IPS-15b (cell line): ENCODE measurements around the gene TCF7L1.
A peak's percentile ranks its signal among the peaks of the same experiment; 100 is the strongest.
"Not testable (repeated sequence)": the region's sequence is repeated elsewhere in the genome, so short reads cannot be mapped to it uniquely, and the experiment has no call there.

ENCODE experiments used
- H3K27me3 ChIP-seq: one replicate; pipeline ENCODE4 v1.6.1; 2013; ENCODE audit warnings: low read length; ENCODE audit not compliant: control insufficient read depth, insufficient read depth
- H3K36me3 ChIP-seq: one replicate; pipeline ENCODE4 v1.6.1; 2013; ENCODE audit warnings: low read length; ENCODE audit not compliant: control insufficient read depth, insufficient read depth
- H3K4me1 ChIP-seq: one replicate; pipeline ENCODE4 v1.6.1; 2013; ENCODE audit warnings: mild to moderate bottlenecking, low read length; ENCODE audit not compliant: control insufficient read depth, insufficient read depth
- H3K4me3 ChIP-seq: one replicate; pipeline ENCODE4 v1.5.1; 2013; ENCODE audit warnings: low read depth, low read length
- H3K9ac ChIP-seq: one replicate; pipeline ENCODE4 v1.6.1; 2013; ENCODE audit warnings: low read depth, mild to moderate bottlenecking, low read length
- H3K9me3 ChIP-seq: one replicate; pipeline ENCODE4 v1.6.1; 2013; ENCODE audit warnings: mild to moderate bottlenecking, low read length; ENCODE audit not compliant: control insufficient read depth, insufficient read depth

The TCF7L1 gene

DNA sequence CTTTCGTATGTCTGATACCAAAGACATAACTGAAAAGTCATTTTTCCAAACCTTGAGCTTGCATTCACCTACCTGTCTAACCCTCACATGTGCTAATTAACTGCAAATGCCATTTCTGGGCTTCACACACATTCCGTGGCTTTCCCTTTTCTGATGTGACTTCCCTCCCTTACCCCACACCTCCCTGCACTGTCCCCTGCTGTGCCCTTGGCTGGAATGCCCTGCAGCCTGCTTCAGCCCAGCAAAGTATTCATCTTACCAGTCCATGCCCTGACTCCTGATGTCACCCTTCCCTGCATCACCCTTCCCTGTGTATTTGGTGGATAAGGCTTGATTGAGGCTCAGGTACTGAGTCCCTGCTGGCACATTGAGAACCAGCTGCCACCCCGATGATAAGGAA is 209.0 kb downstream of the TCF7L1 start:
- no peak overlapping the region for H3K4me3 ChIP-seq
- peaks cover 9% of the 10 kb centered on the region for H3K36me3 ChIP-seq
- H3K4me1 ChIP-seq, result no peaks in the 10 kb centered on the region
- no peaks in the 10 kb centered on the region for H3K27me3 ChIP-seq
- no peaks in the 10 kb centered on the region for H3K9me3 ChIP-seq
- H3K9ac ChIP-seq, result no peak overlapping the region

DNA sequence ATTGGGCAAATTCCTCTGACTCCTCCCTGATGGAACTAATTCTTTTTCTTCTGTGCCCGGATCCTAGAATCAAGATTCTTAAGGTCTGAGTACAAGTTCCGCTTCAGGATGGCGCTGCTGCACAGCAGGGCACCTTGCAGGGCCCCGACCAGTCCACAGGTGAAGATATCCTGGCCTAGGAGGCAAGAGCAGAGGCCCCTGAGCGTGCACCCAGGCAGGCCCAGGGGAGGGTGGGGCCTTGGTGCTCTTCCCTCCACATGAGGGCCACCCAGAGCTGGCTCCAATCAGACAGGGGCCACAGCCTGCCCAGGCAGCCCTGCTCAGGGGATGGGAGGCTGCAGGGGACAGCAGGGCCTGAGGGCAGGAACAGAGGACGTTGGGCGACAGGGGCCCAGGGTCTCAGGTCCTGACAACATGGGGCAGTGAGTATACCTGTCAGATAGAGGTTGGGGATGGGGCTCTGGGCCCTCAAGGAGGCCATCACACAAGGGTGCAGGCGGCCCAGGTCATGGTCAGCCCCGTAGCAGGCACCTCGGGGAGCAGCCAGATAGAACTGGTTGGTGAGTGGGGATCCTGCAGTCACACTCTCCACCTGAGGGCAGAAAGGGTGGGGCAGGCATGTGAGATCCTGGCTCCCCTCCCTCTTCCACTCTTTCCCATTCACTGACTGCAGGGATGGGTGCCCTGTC is 210.2 kb downstream of the TCF7L1 start:
- not testable (repeated sequence) for H3K27me3 ChIP-seq, H3K4me3 ChIP-seq, H3K4me1 ChIP-seq, H3K36me3 ChIP-seq, H3K9me3 ChIP-seq, H3K9ac ChIP-seq

- H3K36me3 ChIP-seq, result peaks cover 9% of the 10 kb centered on the region
Observed at GRCh38 chr2:85344356-85344954, 211.3 kb downstream of the TCF7L1 start.

DNA sequence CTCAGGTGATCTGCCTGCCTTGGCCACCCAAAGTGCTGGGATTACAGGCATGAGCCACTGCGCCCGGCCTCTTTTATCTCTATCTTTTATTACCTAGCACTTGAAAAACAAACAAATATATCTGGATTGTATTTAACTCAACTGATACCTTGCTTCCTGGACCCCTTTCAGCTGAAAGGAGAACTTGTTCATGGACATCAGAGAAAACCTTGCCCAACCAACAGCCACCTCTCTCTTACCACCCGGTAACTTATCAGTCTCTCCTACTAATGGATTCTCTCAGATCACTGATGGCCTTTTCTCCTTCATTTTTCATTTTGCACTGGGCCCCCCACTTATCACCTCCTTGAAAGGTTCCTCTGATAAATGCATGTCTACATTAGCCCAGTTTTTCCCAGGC is 214.4 kb downstream of the TCF7L1 start:
- Histone ChIP-seq H3K9me3 (no peaks in the 10 kb centered on the region), H3K9ac (no peak overlapping the region), H3K4me1 (no peaks in the 10 kb centered on the region), H3K36me3 (peaks cover 17% of the 10 kb centered on the region), H3K27me3 (no peaks in the 10 kb centered on the region), H3K4me3 (no peak overlapping the region)

More at GRCh38 chr2:85344356-85344954, 211.3 kb downstream of the TCF7L1 start:
- Histone ChIP-seq H3K9ac (no peak overlapping the region), H3K4me3 (no peak overlapping the region), H3K27me3 (no peaks in the 10 kb centered on the region), H3K9me3 (no peaks in the 10 kb centered on the region), H3K4me1 (no peaks in the 10 kb centered on the region)

DNA sequence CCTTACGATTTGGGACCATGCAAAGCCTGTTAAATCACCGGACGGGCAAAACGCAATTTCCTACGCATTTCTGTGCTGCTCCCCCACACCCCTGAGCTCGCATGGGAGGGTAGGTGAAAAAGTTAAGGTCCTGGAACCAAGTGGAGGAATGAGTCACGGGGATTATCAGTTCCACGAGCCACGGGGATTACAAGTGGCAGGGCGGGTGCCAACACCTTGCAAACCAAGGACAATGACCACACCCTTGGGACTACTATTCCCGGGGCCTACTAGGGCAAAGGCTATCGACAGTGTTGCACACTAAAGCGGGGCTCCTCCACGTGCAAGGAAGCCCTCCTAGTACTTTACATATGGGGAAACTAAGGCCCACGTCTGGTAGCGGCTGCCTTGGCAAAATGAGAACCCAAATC is 220.7 kb downstream of the TCF7L1 start:
- Histone ChIP-seq H3K4me1 (no peaks in the 10 kb centered on the region), H3K36me3 (peaks cover 11% of the 10 kb centered on the region), H3K9ac (peak overlapping the region; percentile 79), H3K9me3 (no peaks in the 10 kb centered on the region), H3K4me3 (peak overlapping the region; percentile 100), H3K27me3 (no peaks in the 10 kb centered on the region)

DNA sequence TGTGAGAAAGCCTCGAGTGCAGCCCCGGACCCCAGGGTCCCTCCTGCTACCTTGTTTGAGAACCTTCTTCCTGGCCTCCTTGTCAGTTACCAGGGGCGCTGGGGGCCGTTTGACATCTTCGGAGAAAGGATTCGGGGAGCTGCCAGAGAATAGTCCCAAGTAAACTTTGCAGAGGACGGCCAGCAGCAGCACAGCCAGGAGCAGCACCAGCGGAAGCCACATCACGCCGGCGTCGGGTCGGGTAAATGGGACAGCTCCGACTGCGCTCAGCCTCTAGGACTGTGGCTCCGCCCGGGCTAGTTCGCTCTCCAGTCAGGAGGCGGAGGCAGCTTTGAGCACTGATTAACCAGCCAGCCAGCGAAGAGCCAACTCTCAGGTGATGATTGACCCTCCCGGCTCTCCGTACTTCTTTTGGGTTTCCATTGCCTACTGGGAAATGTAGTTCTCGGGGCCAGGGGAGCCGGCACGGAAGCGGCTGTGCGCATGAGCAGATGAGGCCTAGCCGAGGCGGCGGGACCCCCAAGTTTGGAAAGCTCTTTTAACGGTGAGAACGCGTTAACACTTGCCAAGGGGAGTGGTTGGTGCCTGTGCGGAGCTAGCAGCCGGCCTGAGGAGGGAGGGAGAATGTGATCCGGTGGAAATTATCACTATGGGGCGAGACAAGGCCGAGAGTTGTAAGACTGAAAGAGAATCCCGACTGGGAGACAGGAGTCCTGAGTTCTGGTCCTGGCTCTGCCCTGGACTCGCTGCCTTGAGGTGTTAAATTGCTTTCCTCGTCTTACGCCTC is 221.3 kb downstream of the TCF7L1 start, which contains the start of the genes ELMOD3 and RETSAT:
Gene ELMOD3, plus strand, starts transcription at position 484 of the 787 bp plus-strand sequence. CDS start 2,430 bp downstream, outside the sequence.
Gene RETSAT, minus strand, starts transcription at position 243 of the 787 bp plus-strand sequence. Its CDS starts 21 bp downstream, at position 222.
- peak within 1 kb of the TSS; percentile 100 for H3K4me3 ChIP-seq
- H3K4me1 ChIP-seq, result no peaks in the 10 kb centered on the region
- peaks cover 11% of the 10 kb centered on the region for H3K36me3 ChIP-seq
- H3K9ac ChIP-seq, result peak within 1 kb of the TSS; percentile 88
- no peaks in the 10 kb centered on the region for H3K27me3 ChIP-seq
- no peaks in the 10 kb centered on the region for H3K9me3 ChIP-seq

DNA sequence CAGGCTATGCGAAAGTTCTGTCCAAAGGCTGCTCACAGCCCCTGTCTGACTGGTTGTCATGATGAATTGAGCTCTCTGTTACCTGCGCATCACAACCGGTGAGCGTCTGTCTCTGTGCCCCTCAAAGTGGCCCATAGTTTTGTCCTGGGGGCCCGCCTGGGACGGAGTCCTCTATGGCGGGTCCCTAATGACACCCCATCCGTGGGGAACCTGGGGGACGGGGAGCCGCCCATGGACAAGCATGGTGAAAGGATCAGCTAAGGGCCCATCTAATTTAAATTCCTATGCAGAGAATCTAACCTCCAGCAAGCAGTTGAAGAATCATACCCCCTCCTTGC is 221.8 kb downstream of the TCF7L1 start:
- Histone ChIP-seq H3K27me3 (no peaks in the 10 kb centered on the region), H3K4me1 (no peaks in the 10 kb centered on the region), H3K4me3 (peak overlapping the region; percentile 100), H3K9me3 (no peaks in the 10 kb centered on the region), H3K36me3 (peaks cover 8% of the 10 kb centered on the region), H3K9ac (peak overlapping the region; percentile 88)

- Histone ChIP-seq H3K36me3 (peaks cover 4% of the 10 kb centered on the region), H3K9ac (no peak overlapping the region), H3K4me3 (peak overlapping the region; percentile 100)
Observed at GRCh38 chr2:85355521-85355920, 222.3 kb downstream of the TCF7L1 start.

GRCh38 chr2:85356186-85356585 is 223.0 kb downstream of the TCF7L1 start:
- Histone ChIP-seq H3K9me3 (no peaks in the 10 kb centered on the region), H3K4me1 (no peaks in the 10 kb centered on the region), H3K9ac (no peak overlapping the region), H3K27me3 (no peaks in the 10 kb centered on the region), H3K4me3 (no peak overlapping the region), H3K36me3 (no peaks in the 10 kb centered on the region)

More at GRCh38 chr2:85355521-85355920, 222.3 kb downstream of the TCF7L1 start:
- Histone ChIP-seq H3K9me3 (no peaks in the 10 kb centered on the region), H3K4me1 (no peaks in the 10 kb centered on the region), H3K27me3 (no peaks in the 10 kb centered on the region)

- Histone ChIP-seq H3K9ac (no peak overlapping the region), H3K36me3 (no peaks in the 10 kb centered on the region), H3K27me3 (no peaks in the 10 kb centered on the region), H3K9me3 (no peaks in the 10 kb centered on the region), H3K4me1 (no peaks in the 10 kb centered on the region), H3K4me3 (no peak overlapping the region)
Observed at GRCh38 chr2:85357736-85358135, 224.5 kb downstream of the TCF7L1 start.
